Upper lobe of right lung (tissue), 1 donor: ENCODE data around the gene HMGN4. TPM values are rescaled to one million over a fixed set of nuclear protein-coding genes. Genes with fewer than 3 reads are reported as not detected.
A peak's percentile ranks its signal among the peaks of the same experiment; 100 is the strongest.

Experiments
- ATAC-seq: fragments of 200-7000 bp; cut with Tn5 transposase; one replicate; pipeline ENCODE4 v1.9.1; 2020; ENCODE audit warnings: mild to moderate bottlenecking, moderate library complexity
- DNase-seq: peaks from one replicate; pipeline ENCODE4 v3.0.0-alpha.2; 2020
- H3K27ac ChIP-seq: fragments of 200-600 bp; one replicate; pipeline ENCODE4 v1.8.0; 2022
- H3K27me3 ChIP-seq: fragments of 200-600 bp; one replicate; pipeline ENCODE4 v1.8.0; 2022; ENCODE audit warnings: mild to moderate bottlenecking
- H3K36me3 ChIP-seq: fragments of 200-600 bp; one replicate; pipeline ENCODE4 v1.8.0; 2022
- H3K4me1 ChIP-seq: fragments of 200-600 bp; one replicate; pipeline ENCODE4 v1.8.0; 2022
- H3K4me3 ChIP-seq: fragments of 200-600 bp; one replicate; pipeline ENCODE4 v1.8.0; 2022; ENCODE audit warnings: mild to moderate bottlenecking
- H3K9me3 ChIP-seq: fragments of 200-600 bp; one replicate; pipeline ENCODE4 v1.8.0; 2022
- intact Hi-C: fragments of 100-400 bp; cut with DNase I; formaldehyde crosslinking; loops from one replicate; pipeline ENCODE4 v1.11.0; 2022
- total RNA-seq: library from RNA; stranded (reverse); fragmentation: NEBNext Ultra II Directional; extraction: Animal tissue kit (Norgen Biotek cat#: 25700); gene quantifications from one replicate; pipeline ENCODE4 v1.2.1, GENCODE V29; 2021
- TF ChIP-seq, protein P1 (sequence below): fragments of 200-600 bp; IDR thresholded peaks from one replicate; pipeline ENCODE4 v1.8.0; 2022; ENCODE audit warnings: antibody characterized with exemption
- donor health status: DM: no; HTN: yes; CAD: no; lungs with severe emphysema.

HMGN4 gene
- total RNA-seq, 1 donor from 2014 or later, result 45.8 TPM

DNA sequence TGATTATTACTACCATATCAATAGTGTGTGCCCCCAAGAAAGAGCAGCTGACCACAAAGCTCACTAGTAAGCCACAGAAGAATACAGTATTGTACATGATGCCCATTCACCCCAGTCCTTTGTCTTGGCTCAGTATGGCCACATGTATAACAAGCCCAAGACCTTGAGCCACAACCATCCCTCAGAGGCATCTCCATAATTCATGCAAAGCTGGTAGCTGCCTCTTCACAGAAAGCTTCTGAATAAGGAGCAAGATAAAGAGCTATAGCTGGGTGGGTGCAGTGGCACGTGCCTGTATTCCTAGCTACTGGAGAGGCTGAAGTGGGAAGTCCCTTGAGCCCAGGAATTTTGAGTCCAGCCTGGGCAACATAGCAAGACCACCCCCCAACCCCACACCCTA, 42.9 kb upstream of the HMGN4 start:
- no peak for ATAC-seq
- no peaks in the 10 kb centered on the region for H3K9me3 ChIP-seq
- no peaks in the 10 kb centered on the region for H3K4me1 ChIP-seq
- H3K27me3 ChIP-seq, result no peaks in the 10 kb centered on the region
- intact Hi-C loops, result no loop called here
- no peak overlapping the region for H3K4me3 ChIP-seq
- no peak overlapping the region for H3K27ac ChIP-seq
- no peaks in the 10 kb centered on the region for H3K36me3 ChIP-seq
- no peak for DNase-seq
- TF ChIP-seq, protein P1, sequence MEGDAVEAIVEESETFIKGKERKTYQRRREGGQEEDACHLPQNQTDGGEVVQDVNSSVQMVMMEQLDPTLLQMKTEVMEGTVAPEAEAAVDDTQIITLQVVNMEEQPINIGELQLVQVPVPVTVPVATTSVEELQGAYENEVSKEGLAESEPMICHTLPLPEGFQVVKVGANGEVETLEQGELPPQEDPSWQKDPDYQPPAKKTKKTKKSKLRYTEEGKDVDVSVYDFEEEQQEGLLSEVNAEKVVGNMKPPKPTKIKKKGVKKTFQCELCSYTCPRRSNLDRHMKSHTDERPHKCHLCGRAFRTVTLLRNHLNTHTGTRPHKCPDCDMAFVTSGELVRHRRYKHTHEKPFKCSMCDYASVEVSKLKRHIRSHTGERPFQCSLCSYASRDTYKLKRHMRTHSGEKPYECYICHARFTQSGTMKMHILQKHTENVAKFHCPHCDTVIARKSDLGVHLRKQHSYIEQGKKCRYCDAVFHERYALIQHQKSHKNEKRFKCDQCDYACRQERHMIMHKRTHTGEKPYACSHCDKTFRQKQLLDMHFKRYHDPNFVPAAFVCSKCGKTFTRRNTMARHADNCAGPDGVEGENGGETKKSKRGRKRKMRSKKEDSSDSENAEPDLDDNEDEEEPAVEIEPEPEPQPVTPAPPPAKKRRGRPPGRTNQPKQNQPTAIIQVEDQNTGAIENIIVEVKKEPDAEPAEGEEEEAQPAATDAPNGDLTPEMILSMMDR, result no peak

DNA sequence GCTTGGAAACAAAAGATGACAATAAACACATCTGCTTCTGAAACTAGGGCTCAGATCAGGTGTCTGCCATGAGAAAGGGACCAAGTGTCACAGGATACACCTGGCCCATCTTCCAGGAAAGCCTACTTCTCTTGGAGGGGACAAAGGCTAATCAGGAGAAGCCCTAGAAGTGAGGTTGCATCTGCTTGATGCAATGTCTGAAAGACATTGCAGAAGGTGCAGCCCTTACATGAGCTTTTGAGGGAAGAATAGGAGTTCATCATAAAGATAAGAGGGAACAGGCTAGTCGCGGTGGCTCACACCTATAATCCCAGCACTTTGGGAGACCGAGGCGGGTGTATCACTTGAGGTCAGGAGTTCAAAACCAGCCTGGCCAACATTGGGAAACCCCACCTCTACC, 40.6 kb upstream of the HMGN4 start:
- no peaks in the 10 kb centered on the region for H3K9me3 ChIP-seq
- H3K4me1 ChIP-seq, result peaks cover 9% of the 10 kb centered on the region
- ATAC-seq, result no peak
- peaks cover 19% of the 10 kb centered on the region for H3K27me3 ChIP-seq
- intact Hi-C loops, result no loop called here
- DNase-seq, result no peak
- H3K4me3 ChIP-seq, result no peak overlapping the region
- no peaks in the 10 kb centered on the region for H3K36me3 ChIP-seq
- TF ChIP-seq, protein P1, result no peak
- H3K27ac ChIP-seq, result no peak overlapping the region

GRCh38 chr6:26500102-26500501, 38.1 kb upstream of the HMGN4 start, which contains the start of gene BTN1A1:
BTN1A1 (plus strand) TSS chr6:26500303; CDS start chr6:26501287, 984 bp downstream.
- DNase-seq (no peak), ATAC-seq (no peak)
- Histone ChIP-seq H3K4me1 (peaks cover 9% of the 10 kb centered on the region), H3K4me3 (no peak within 1 kb of the TSS), H3K9me3 (no peaks in the 10 kb centered on the region), H3K36me3 (no peaks in the 10 kb centered on the region), H3K27ac (no peak within 1 kb of the TSS), H3K27me3 (peaks cover 23% of the 10 kb centered on the region)
- TF ChIP-seq, protein P1, result no peak
- intact Hi-C loops, result no loop called here

GRCh38 chr6:26501482-26501986, 36.6 kb upstream of the HMGN4 start:
- peak; percentile 78 for ATAC-seq
- Histone ChIP-seq H3K4me1 (peaks cover 9% of the 10 kb centered on the region), H3K9me3 (no peaks in the 10 kb centered on the region), H3K27ac (no peak overlapping the region), H3K36me3 (no peaks in the 10 kb centered on the region), H3K27me3 (peaks cover 23% of the 10 kb centered on the region), H3K4me3 (peak overlapping the region; percentile 33)
- peak; percentile 73 for DNase-seq
- intact Hi-C loops, result no loop called here
- TF ChIP-seq, protein P1, result no peak

DNA sequence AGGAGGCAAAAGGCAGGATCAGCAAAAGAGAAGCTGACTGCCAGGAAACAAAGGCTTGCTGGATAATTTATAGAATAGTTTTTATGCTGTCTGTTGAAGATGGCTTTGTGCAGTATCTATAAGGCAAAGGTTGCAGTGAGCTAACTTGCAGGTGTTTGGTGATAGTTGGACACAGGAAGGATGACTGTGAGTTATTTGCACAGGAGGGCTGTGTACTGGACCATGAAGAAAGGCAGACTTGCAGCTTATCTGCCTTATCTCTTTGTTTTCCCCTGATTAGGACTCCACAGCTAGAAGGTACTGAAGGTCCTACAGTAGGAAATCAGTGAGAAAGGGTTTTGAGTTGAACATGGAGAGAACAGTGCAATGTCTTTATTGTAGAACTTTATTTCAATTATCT, 36.0 kb upstream of the HMGN4 start:
- no peaks in the 10 kb centered on the region for H3K36me3 ChIP-seq
- H3K27ac ChIP-seq, result no peak overlapping the region
- H3K4me3 ChIP-seq, result no peak overlapping the region
- peaks cover 23% of the 10 kb centered on the region for H3K27me3 ChIP-seq
- TF ChIP-seq, protein P1, result no peak
- intact Hi-C loops, result no loop called here
- no peaks in the 10 kb centered on the region for H3K9me3 ChIP-seq
- ATAC-seq (no peak), DNase-seq (no peak)
- H3K4me1 ChIP-seq, result peaks cover 9% of the 10 kb centered on the region

DNA sequence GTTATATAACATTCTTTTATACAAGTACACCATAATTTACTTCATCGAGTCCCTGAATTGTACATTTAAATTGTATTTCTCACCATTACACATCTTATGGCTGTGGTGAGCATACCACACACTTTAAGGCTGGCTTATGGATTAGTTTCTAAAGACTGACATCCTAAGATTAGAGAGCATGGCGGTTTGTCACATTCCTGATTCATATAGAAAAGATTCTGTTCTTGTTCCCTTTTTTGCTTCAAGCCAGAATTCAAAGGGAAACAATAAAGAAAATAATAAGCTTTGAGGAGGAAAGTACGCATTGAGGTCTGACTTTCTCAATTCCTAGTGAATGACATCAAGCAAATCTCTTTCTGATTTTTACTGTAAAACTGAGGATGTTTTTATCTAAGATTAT, 35.5 kb upstream of the HMGN4 start:
- DNase-seq (no peak), ATAC-seq (no peak)
- Histone ChIP-seq H3K36me3 (no peaks in the 10 kb centered on the region), H3K9me3 (no peaks in the 10 kb centered on the region), H3K4me3 (no peak overlapping the region), H3K27ac (no peak overlapping the region), H3K4me1 (peaks cover 9% of the 10 kb centered on the region), H3K27me3 (peaks cover 23% of the 10 kb centered on the region)
- intact Hi-C loops, result no loop called here
- TF ChIP-seq, protein P1, result no peak
